Neuron (in vitro differentiated cells): ENCODE measurements around the gene NDUFS8.

Source experiments
- H2AFZ ChIP-seq: one replicate; pipeline ENCODE4 v1.6.1; 2013; ENCODE audit warnings: low read depth, mild to moderate bottlenecking, inconsistent platforms, low read length, moderate library complexity
- H3K27me3 ChIP-seq: one replicate; pipeline ENCODE4 v1.6.1; 2013; ENCODE audit warnings: low read length; ENCODE audit not compliant: insufficient read depth
- H3K36me3 ChIP-seq: one replicate; pipeline ENCODE4 v1.6.1; 2013; ENCODE audit warnings: low read length; ENCODE audit not compliant: insufficient read depth
- H3K4me1 ChIP-seq: one replicate; pipeline ENCODE4 v1.6.1; 2013; ENCODE audit warnings: low read length; ENCODE audit not compliant: insufficient read depth
- H3K4me3 ChIP-seq: 2 replicates; pipeline ENCODE4 v1.5.1; 2013; ENCODE audit warnings: mild to moderate bottlenecking, low read length, moderate library complexity
- H3K9me3 ChIP-seq: one replicate; pipeline ENCODE4 v1.6.1; 2013; ENCODE audit warnings: low read length

Gene NDUFS8

DNA sequence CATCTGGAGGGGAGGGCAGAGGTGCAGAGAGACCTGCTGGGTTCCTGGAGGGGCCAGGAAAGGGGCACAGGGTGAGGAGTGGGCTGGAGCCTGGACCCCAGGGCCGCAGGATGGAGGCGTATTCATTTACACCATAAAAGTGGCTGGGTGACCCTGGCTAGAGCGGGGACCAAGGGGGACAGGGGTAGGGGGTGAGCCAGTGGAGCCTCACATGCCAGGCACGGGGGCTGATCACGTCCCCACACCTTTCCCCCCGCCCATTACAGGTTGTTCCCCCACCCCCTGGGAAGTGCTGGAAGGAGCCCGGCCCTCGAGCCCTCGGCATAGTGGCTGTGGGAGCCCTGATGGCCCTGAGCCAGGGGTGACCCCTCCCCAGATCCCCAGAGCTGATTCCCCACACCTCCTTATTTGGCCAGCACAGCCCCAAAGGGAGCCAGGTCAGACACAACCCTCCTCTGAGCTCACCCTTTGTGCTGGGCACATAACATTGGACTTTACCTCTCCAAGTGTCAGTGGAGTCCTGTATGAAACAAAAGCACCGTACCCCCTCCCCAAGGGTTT is 9.1 kb downstream of the NDUFS8 start:
- peaks cover 4% of the 10 kb centered on the region for H3K36me3 ChIP-seq
- H3K4me3 ChIP-seq, result no peak overlapping the region
- no peaks in the 10 kb centered on the region for H3K9me3 ChIP-seq
- no peak overlapping the region for H2AFZ ChIP-seq
- H3K4me1 ChIP-seq, result peaks cover 16% of the 10 kb centered on the region
- no peaks in the 10 kb centered on the region for H3K27me3 ChIP-seq

DNA sequence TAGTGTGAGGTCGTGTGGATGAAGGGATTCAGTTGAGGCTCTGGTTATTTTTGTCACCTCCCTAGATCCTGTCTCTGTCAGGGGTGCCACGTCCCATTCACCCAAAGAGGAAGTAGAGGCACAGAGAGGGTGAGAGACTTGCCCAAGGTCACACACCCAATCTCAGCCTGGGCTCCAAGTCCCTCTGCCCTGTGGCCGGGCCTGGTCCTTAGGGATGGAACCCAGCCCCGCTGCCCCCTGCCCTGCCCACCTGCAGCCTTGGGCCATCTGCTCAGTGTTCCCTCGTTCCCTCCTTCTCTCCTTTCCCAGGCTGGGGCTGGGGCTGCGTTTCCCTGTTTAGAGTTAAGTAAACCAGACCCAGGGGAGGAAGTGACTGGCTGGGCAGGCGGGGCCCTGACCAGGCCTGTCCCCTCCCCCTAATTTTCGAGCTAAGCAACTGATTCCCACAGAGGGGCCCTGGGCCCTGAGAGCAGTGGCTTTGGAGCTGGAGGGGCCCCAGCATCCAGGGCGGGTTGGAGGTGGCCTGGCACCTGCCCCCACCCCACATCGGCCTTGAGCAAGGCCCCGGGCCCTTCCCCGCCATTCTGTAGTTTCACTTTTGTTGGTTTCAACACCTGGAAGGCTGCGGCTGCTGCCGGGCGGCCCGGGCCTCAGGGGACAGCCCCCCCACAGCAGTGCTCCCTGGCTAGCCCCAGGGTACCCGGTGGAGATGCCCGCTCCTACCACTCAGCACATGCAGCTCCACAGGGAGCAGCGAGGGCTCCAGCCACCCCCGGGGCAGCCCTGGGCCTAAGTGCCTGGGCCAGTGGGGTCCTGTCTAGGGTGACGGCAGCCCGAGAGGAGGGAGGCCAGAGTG is 9.8 kb downstream of the NDUFS8 start:
- H3K4me3 ChIP-seq, result no peak overlapping the region

DNA sequence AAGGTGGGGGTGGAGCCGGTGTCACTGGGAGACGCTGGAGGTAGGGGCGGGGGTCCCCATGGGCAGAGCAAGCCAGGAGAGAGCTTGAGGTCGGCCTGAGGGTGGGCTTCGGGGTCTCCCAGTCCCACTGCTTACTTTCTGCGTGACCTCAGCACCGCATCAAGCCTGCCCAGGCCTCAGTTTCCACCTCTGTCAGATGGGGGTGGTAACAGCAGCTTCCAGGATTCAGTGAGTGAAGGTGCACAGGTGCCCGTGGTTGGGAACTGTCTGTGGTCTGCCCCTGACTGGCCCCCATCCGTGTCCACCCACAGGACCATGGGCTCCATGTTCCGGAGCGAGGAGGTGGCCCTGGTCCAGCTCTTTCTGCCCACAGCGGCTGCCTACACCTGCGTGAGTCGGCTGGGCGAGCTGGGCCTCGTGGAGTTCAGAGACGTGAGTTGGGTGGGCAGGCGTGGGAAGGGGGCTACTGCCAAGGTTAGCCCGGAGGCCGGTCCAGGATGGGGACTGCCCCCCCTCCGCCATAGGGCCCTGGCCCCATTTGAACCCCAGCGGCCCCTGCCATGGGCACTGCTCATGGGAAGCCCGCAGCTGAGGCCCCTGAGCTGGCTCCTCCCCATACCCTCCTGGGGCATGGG is 10.6 kb downstream of the NDUFS8 start:
- Histone ChIP-seq H3K4me1 (peaks cover 16% of the 10 kb centered on the region), H3K4me3 (no peak overlapping the region), H3K27me3 (no peaks in the 10 kb centered on the region)

More for the DNA sequence above, 9.8 kb downstream of the NDUFS8 start:
- no peaks in the 10 kb centered on the region for H3K9me3 ChIP-seq
- peaks cover 3% of the 10 kb centered on the region for H3K36me3 ChIP-seq
- H3K4me1 ChIP-seq, result peaks cover 16% of the 10 kb centered on the region
- no peak overlapping the region for H2AFZ ChIP-seq
- H3K27me3 ChIP-seq, result no peaks in the 10 kb centered on the region

DNA sequence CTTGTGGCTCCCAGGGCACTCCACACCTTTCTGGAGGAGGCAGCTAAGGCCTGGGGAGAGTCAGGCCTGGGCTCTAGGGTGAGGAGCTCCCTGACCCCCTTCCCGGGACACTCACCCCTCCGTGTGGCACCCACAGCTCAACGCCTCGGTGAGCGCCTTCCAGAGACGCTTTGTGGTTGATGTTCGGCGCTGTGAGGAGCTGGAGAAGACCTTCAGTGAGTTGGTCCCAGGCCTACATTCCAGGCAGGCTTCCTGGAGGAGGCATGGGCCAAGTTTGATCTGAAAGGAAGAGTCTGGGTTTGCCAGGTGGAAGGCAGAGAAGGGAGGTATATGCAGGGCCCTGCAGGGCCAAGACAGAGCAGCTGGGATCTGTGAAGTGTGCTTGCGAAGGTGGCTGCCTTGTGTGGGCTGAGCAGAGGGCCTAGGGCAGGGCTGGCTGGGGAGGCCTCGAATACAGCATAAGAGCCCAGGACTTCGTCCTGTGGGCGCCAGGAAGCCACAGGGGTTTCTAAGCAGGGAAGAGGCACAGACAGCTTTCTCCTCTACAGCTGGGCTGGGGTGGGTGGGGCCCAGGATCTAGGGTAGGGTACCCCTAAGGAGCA is 11.2 kb downstream of the NDUFS8 start:
- no peaks in the 10 kb centered on the region for H3K9me3 ChIP-seq
- H3K27me3 ChIP-seq, result no peaks in the 10 kb centered on the region
- no peak overlapping the region for H2AFZ ChIP-seq
- peaks cover 16% of the 10 kb centered on the region for H3K4me1 ChIP-seq
- no peak overlapping the region for H3K4me3 ChIP-seq
- H3K36me3 ChIP-seq, result no peaks in the 10 kb centered on the region

More for the DNA sequence above, 10.6 kb downstream of the NDUFS8 start:
- H2AFZ ChIP-seq, result no peak overlapping the region
- H3K9me3 ChIP-seq, result no peaks in the 10 kb centered on the region
- no peaks in the 10 kb centered on the region for H3K36me3 ChIP-seq

DNA sequence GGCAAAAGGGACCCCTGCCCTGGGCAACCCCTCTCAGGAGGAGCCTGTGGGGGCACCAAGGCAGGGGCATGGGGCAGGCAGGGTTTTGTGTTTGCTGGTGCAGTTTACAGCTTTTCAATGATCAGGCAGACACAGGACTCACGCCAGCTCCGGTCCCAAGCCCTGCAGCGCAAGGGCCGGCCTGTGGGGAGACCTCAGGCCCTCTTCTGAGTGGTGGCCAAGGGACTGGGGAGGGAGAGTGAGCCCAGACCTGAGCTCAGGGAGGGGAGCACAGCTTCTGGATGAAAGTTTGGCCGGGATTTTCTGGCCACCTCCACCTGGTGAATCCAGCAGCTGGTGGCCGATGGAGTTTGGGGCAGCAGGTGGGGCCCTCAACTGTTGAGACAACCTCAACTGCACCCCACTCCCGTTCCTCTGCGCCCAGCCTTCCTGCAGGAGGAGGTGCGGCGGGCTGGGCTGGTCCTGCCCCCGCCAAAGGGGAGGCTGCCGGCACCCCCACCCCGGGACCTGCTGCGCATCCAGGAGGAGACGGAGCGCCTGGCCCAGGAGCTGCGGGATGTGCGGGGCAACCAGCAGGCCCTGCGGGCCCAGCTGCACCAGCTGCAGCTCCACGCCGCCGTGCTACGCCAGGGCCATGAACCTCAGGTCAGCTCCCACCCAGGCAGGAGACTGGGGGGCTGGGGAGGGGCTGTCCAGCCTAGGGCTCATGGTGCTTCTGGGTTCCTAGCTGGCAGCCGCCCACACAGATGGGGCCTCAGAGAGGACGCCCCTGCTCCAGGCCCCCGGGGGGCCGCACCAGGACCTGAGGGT is 11.9 kb downstream of the NDUFS8 start:
- H3K9me3 ChIP-seq, result no peaks in the 10 kb centered on the region
- H3K36me3 ChIP-seq, result no peaks in the 10 kb centered on the region

DNA sequence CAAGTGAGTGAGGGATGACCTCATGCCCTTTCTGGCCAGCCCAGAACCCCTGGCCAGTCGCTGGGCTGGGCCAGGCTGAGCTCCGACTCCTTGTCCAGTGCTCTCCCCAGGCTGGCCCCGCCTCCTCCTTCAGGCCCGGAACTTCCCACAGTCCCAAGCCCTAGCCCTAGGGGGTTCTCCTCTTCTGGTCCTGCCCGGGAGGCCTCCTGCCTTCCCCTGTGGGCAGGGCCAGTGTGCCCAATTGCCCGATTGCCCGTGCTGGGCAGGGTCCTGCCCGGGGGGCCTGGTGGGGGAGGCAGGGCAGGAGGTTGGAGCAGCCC is 12.5 kb downstream of the NDUFS8 start:
- H3K4me3 ChIP-seq, result no peak overlapping the region
- no peaks in the 10 kb centered on the region for H3K27me3 ChIP-seq
- no peaks in the 10 kb centered on the region for H3K36me3 ChIP-seq
- H3K4me1 ChIP-seq, result peaks cover 16% of the 10 kb centered on the region
- no peak overlapping the region for H2AFZ ChIP-seq
- H3K9me3 ChIP-seq, result no peaks in the 10 kb centered on the region

More for the DNA sequence above, 11.9 kb downstream of the NDUFS8 start:
- Histone ChIP-seq H3K4me3 (no peak overlapping the region), H2AFZ (no peak overlapping the region), H3K27me3 (no peaks in the 10 kb centered on the region), H3K4me1 (peaks cover 16% of the 10 kb centered on the region)

DNA sequence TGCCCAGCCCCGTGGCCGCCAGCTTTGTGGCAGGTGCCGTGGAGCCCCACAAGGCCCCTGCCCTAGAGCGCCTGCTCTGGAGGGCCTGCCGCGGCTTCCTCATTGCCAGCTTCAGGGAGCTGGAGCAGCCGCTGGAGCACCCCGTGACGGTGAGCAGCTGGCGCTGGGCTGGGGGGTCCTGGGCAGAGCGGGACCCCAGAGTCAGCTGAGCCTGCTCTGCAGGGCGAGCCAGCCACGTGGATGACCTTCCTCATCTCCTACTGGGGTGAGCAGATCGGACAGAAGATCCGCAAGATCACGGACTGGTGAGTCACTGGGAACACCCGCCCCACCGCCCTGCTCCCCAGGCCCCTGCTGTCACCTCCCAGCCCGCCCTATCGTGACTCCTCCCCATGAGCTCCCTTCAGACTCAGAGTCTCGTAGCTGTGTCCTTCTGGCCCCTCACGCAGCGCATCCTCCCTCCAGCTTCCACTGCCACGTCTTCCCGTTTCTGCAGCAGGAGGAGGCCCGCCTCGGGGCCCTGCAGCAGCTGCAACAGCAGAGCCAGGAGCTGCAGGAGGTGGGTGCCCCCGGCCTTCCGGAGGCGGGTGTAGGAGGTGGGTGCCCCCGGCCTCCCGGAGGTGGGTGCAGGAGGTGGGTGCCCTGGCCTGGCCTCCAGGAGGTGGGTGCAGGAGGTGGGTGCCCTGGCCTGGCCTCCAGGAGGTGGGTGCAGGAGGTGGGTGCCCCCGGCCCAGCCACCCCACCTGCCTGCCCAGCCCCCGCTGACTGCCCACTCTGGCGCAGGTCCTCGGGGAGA is 13.1 kb downstream of the NDUFS8 start:
- H3K4me3 ChIP-seq, result no peak overlapping the region
- H3K36me3 ChIP-seq, result no peaks in the 10 kb centered on the region
- H3K27me3 ChIP-seq, result no peaks in the 10 kb centered on the region
- no peak overlapping the region for H2AFZ ChIP-seq
- peaks cover 16% of the 10 kb centered on the region for H3K4me1 ChIP-seq
- no peaks in the 10 kb centered on the region for H3K9me3 ChIP-seq

DNA sequence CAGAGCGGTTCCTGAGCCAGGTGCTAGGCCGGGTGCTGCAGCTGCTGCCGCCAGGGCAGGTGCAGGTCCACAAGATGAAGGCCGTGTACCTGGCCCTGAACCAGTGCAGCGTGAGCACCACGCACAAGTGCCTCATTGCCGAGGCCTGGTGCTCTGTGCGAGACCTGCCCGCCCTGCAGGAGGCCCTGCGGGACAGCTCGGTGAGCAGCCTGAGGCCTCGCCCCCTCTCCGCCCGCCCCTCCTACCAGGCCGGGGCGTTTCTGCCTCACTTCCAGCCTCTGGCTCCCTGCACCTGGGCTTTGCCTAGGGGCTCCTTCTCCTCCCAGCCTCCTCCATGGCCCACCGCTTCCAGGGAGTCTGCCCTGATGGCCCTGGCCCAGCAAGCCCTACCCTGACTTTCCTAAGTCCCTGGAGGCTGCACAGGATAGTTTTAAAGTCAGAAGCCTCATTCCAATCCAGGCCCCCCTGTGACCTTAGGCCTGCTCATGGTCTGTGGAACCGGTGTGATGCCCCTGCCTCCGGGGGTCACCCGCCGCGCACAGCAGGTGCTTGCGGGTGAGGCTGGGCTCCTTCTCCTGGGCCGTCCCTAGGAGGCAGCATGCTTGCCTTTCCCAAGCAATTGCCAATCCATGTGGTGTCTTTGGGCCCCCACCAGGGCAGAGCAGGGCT is 13.8 kb downstream of the NDUFS8 start:
- Histone ChIP-seq H3K4me1 (peaks cover 16% of the 10 kb centered on the region), H3K36me3 (no peaks in the 10 kb centered on the region), H3K4me3 (no peak overlapping the region), H3K27me3 (no peaks in the 10 kb centered on the region), H2AFZ (no peak overlapping the region), H3K9me3 (no peaks in the 10 kb centered on the region)

DNA sequence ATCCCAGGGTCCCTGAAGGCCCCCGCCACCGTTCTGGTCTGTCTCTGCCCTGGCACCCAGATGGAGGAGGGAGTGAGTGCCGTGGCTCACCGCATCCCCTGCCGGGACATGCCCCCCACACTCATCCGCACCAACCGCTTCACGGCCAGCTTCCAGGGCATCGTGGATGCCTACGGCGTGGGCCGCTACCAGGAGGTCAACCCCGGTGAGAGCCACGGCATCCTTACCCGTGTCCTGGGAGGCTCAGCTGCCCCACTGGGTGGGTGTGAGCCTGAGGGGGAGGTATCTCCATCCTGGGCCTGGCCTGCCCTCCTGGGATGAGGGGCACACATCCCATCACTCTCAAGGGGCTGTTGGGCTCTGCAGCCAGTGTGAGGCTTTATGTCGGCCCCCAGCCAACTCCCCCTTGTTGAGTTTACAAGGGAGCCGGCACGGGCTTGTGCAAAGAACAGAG is 14.4 kb downstream of the NDUFS8 start:
- Histone ChIP-seq H3K36me3 (no peaks in the 10 kb centered on the region), H3K4me3 (no peak overlapping the region), H2AFZ (no peak overlapping the region), H3K4me1 (peaks cover 13% of the 10 kb centered on the region), H3K9me3 (no peaks in the 10 kb centered on the region), H3K27me3 (no peaks in the 10 kb centered on the region)

DNA sequence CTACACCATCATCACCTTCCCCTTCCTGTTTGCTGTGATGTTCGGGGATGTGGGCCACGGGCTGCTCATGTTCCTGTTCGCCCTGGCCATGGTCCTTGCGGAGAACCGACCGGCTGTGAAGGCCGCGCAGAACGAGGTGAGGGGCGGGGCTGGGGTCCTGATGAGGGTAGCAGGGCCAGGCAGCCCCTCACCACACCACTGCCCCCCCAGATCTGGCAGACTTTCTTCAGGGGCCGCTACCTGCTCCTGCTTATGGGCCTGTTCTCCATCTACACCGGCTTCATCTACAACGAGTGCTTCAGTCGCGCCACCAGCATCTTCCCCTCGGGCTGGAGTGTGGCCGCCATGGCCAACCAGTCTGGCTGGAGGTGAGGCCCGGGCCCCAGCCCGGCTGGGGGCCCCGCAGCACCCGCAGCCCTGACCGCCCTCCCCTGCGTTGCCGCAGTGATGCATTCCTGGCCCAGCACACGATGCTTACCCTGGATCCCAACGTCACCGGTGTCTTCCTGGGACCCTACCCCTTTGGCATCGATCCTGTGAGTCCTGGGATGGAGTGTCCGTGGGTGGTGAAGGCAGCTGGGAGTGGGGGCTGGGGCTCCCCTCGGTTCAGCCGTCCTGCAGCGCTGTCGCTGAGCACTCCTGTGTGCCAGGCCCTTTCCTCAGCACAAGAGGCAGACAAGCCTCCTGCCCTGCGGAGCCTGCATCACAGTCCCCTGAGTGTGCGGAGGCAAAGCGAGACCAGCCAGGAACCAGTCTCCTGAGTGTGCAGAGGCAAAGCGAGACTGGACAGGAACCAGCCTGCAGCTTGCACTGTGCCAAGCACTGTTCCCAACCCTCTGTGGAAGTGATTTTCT is 17.2 kb downstream of the NDUFS8 start:
- Histone ChIP-seq H3K27me3 (no peaks in the 10 kb centered on the region), H2AFZ (no peak overlapping the region), H3K36me3 (no peaks in the 10 kb centered on the region), H3K4me3 (no peak overlapping the region), H3K4me1 (peaks cover 6% of the 10 kb centered on the region), H3K9me3 (no peaks in the 10 kb centered on the region)
